HG03558 (cell line): ENCODE measurements around the gene CENPP.

Source experiments
- ATAC-seq: cut with Tn5 transposase; IDR thresholded peaks from one replicate; pipeline ENCODE4 v1.9.1; 2021; ENCODE audit warnings: moderate number of reproducible peaks; ENCODE audit not compliant: unreplicated experiment; ENCODE audit errors: extremely low read depth

The CENPP gene

GRCh38 chr9:92527291-92527828 is 201.6 kb downstream of the CENPP start:
- ATAC-seq, result no peak

GRCh38 chr9:92527832-92528521 is 202.2 kb downstream of the CENPP start:
- ATAC-seq, result no peak

DNA sequence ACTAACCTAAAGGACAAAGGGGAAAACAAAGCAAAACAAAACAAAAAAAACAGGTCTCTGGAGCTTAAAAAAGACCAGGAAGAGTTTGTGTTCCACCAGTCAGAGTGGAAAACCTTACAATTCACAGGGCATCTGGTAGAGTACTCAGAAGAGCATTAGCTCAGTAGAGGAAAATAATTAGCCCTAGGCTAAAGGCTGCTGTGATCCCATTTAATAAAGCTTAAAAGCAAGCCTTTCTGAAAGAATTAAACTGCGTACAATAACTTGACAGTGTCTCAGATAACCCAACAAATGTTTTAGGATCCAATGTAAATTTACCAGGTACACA is 202.7 kb downstream of the CENPP start:
- ATAC-seq, result no peak

DNA sequence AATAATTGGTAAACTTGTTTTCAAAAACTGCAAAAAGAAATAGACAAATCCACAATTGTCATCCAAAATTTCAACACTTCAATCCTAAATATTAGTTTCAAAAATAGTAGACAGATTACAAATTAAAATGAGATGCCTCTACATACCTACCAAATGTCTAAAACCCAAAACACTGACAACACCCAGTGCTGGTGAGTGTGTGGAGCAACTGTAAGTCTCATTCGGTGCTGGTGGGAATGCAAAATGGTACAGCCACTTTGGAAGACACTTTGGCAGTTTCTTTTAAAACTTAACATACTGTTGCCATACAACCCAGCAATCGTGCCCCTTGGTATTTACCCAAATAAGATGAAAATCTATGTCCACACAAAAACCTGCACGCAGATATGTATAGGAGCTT is 203.4 kb downstream of the CENPP start:
- ATAC-seq, result no peak

DNA sequence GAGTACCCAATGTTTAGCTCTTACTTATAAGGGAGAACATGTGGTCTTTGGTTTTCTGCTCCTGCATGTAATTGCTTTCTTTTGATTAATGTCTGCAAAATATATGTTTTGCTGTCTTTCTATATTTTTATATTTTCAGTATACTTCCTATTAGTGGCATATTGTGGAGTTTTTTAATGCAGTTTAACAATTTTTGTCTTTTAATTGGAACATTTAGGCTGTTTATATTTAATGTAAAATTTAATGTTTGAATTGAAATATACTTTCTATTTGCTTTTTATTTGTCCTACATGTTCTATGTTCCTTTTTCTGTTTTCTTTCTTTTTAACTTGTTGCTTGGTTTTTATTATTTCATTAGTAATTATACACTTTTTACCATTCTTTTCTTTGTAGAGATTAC is 205.1 kb downstream of the CENPP start:
- no peak for ATAC-seq

- no peak for ATAC-seq
These were observed 208.5 kb downstream of the CENPP start for GRCh38 chr9:92534204-92534603.

DNA sequence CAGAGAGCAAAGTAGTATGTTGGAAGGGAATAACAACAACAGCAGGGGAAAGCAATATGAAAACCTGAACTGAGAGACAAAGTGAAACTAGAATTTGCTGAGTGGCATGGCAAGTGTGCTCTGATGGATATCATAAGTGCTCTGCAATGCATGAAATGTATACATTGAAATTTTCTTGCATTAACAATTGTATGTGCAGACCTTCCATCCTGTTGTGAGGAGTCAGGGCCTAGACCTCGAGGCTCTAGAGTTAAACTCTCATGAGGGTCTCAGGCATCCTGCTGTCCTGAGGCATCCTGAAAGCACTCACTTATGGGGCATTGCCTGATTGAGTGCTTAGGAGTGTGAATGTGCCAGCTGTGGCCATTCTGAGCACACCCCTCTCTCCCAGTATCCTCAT is 208.9 kb downstream of the CENPP start:
- no peak for ATAC-seq

DNA sequence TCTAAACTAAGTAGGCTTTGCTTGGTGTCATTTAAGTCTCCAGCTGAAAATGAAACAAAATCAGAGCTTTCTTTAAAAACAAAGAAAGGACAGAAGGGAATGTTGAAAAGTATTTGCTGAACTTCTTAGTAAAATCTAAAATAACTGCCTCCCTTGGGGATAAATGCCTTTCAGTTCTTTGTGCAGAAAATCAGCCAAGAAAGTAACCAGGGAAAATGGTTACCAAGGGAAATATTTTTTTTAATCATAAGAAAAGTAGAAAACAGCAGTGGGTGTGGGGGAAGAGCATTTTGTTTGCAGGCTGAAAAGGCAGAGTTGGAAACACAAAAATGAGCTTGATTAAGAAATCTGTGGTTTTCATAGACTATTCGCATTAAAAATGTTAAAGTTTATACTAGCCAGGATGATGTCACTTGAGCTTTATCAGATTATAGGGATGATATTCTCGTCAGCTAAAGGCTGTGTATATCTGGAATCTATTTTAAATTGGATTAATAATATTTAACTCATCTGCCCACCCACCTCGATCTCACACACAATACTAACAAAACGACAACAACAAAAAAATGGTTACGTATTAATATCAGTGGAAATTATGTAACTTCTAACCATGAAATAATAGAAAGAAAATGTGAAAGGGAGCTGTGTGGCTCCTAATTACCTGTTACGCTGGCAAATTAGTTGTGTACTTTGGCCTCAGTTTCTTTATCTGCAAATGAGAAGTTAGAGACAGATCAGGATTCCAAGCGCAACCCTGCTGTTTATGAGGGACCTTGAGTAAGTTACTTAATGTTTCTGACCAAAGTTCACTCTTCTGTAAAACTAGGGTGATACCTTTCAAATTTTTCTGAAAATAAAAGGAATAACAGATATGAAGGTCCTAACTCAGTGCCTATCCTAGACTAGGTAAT is 210.4 kb downstream of the CENPP start, which contains the start of gene ECM2:
Gene ECM2, minus strand, starts transcription at position 51 of the 911 bp plus-strand sequence. CDS start 13,124 bp downstream, outside the sequence.
- no peak for ATAC-seq

DNA sequence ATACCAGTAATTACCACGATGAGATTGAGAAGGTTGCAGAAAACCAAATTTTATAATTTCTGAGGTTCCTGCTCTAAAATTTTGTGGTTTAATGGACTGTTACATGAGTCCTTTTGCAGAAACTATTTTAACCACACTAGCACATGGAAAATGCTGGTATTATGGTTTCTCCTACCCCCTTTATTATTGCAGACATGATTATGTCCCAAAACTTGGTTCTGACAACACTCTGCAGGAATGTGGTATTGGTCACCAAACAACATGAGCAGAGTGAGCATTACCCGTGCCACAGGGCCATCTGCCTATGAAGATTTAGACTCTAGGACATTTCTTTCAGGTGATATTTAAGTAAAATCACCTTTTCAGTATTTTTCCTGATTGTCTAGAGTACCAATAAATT is 212.8 kb downstream of the CENPP start:
- no peak for ATAC-seq

DNA sequence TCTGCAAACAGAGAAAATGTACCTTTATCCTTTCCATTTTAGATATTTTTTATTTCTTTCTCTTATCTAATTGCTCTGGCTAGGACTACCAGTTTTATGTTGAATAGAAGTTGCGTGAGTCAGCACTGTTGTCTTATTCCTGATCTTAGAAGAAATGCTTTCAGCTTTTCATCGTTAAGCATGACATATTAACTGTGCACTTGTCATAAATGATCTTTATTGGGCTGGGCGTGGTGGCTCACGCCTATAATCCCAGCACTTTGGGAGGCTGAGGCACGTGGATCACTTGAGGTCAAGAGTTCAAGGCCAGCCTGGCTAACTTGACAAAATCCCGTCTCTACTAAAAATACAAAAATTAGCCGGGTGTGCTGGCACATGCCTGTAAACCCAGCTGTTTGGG is 218.2 kb downstream of the CENPP start:
- ATAC-seq, result no peak

DNA sequence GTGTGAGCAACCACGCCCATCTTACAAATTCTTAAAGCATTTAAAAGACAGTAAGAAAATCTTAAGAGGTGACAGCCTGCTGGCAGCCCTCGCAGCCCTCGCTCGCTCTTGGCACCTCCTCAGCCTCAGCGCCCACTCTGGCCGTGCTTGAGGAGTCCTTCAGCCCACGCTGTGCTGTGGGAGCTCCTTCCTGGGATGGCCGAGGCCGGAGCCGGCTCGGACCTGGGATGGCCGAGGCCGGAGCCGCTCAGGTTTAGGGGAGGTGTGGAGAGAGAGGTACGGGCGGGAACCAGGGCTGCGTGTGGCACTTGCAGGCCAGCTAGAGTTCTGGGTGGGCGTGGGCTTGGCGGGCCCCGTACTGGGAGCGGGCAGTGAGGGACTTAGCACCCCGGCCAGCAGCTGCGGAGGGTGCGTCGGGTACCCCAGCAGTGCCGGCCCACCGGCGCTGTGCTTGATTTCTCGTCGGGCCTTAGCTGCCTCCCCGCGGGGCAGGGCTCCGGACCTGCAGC is 219.3 kb downstream of the CENPP start:
- no peak for ATAC-seq

DNA sequence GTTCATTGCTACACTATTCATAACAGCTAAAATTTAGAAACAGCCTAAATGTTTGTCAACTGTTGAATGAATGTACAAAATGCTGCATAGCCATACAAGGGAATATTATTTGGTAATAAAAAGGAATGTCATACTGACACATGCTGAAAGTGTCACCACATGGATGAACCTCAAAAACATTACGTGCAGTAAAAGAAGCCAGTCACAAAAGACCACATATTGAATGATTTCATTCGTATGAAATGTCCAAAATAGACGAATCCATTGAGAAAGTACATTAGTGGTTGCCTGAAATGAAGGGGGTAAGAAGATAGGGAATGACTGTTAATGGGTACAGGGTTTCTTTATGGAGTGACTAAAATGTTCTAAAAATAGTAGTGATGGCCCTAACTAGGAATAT is 221.6 kb downstream of the CENPP start:
- no peak for ATAC-seq

- no peak for ATAC-seq
These were observed 225.0 kb downstream of the CENPP start for GRCh38 chr9:92550765-92551164.

DNA sequence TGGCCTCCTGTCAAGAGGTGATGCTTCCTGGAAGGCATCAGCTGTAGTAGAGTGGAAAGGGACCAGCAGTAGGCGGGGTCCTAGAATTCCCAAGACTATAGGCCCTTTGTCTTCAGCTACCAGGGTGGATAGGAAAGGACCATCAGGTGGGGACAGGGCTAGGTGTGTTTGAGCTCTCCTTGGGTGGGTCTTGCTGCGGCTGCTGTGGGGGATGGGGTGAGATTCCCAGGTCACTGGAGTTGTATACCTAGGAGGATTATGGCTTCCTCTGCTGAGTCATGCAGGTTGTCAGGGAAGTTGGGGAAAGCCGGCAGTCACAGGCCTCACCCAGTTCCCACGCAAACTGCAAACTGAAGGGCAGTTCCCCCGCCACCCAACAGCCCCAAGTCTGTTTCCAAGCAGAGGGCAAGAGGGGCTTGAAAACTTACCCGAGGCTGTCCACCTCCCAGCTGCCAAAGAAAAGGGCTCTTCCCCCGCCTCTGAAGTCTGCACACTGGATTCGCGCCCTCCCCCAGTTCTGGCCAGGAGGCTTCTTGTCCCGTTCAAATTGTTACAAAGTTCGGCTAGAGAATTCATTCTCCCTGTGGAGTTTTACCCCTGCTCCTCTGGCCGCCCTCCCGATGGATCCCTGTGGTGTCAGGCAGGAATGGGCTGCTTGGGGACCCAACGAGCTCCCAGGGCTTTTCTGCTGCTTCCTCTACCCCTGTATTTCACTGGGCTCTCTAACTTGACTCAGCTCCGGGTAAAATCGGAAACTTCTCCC is 233.0 kb downstream of the CENPP start:
- ATAC-seq, result no peak

DNA sequence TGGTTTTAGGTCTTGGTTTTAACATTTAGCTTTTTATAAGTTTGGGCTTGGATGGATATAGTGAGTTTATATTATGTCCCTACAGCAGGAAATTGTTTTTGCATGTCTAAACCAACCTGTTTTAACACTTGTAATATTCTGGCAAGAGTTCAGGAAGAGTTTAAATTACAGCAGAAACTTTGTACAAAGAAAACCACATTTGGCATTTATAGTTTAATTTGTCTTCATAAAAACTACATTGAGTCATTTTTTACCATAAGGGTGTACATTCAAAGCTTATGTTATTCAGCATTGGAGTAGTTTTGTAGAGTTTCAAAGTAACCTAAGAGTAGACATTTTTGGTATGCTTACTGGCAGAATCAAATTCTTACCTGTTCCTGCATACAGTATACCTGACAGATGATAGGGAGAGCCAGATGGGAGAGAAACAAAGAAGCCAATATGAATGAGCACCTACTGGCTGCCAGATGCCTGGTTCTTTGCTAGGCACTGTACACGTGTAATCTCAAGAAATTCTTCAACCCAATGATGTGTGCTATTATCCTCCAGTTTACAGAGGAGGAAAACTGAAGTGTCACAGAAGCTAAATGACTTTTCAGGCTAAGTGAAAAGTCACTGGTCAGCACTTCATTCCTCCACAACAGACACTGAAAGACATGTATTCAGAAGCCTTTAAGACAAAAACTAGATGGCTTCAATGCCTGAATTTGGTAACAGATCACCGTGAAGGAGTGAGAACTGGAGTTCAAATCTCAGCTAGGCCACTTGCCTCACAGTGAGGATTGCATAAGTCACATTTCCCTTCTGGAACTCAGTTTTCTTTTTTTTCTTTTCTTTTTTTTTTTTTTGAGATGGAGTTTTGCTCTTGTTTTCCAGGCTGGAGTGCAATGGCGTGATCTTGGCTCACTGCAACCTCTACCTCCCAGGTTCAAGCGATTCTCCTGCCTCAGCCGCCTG is 235.9 kb downstream of the CENPP start:
- no peak for ATAC-seq

GRCh38 chr9:92562461-92562967 is 236.8 kb downstream of the CENPP start:
- no peak for ATAC-seq

DNA sequence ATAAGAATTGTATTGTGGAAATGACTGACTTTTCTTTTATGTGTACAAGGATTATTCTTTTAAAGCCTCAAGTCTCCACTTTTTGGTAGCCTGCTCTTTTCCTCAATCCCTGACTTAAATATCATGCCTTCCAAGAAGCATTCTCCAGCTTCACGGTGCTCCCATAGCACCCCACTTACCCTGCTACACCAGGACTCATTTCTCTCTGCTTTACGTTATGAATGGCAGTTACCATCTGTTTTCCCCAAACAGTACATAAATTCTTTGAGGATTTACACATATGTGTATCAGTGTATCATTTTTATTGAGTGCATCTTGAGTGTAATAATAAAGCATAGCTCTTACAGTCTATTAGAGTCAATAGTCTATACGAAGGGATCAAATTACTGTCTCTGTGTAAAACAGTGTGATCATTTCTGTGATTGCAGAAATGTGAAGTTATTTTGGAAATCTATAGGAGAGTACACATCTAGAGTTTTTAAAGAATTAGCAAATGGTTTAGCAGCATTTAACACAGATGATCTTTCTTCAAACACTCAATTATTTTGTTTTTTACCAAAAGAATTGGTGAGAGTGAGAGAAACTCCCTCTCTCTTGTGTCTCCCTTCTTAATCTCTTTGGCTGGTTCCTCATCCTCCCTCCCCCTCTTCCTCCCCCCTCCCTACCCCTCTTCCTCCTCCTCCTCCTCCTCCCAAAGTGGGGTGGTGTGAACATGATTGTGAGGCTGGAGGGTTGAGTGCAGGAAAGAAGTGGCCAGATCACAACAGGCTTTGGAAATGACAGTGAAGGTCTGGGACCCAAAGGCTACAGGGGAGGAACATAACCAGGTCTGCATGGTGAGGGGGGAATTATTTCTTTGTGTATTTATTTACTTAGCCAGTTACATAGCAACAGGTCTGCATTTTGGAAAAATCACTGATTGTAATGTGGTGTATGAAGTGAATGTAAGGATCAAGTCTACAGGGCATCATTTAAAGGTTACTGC is 237.7 kb downstream of the CENPP start:
- no peak for ATAC-seq

DNA sequence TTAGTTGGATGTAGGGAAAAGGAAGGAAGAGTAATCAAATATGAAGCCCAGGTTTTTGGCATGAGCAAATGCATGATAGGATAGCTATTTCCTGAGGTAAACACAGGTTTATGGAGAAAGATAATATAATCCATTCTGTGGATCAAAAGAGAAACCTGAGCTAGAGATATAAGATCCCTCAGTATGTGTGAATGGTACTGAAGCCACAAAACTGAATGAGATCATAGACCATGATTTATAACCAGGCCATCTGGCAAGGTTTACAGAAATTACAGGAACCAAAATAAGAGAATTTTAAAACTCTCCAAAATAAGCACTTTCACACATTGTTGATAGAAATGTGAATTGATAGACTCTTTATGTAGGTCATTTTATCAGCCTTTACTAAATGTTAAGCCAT is 238.8 kb downstream of the CENPP start:
- ATAC-seq, result no peak
